GM21529 (cell line): ENCODE measurements around the gene ACVR1B.

Experiments used
- ATAC-seq: cut with Tn5 transposase; IDR thresholded peaks from one replicate; pipeline ENCODE4 v1.9.1; 2021; ENCODE audit not compliant: unreplicated experiment

Gene ACVR1B

DNA sequence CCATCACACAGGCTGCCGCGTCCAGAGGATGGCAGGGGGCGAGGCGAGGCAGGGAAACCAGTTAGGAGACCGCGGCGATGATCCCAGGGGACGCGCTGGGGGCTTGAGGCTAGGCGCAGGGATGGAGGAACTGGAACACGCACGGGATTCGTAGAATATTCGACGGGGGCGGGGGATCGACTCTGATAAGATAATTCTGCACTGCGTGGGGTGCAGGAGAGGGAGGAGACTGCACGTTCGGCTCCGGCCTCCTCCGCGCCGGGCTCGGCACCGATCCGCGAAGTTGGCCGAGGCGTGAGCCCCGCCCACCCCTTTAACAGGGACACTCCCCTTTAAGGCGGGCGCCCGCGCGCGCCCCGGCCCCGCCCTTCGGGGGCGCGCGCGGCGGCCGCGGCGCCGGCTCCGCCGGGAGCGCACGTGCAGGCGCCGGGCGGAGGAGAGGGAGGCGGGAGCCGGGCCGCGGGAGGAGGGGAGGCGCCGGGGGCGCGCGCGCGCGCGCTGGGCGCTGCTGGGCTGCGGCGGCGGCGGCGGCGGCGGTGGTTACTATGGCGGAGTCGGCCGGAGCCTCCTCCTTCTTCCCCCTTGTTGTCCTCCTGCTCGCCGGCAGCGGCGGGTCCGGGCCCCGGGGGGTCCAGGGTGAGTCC lies at the start of gene ACVR1B:
Gene ACVR1B, plus strand, starts transcription at position 501 of the 644 bp plus-strand sequence. Its CDS starts 45 bp downstream, at position 546.
- peak; percentile 84 for ATAC-seq

DNA sequence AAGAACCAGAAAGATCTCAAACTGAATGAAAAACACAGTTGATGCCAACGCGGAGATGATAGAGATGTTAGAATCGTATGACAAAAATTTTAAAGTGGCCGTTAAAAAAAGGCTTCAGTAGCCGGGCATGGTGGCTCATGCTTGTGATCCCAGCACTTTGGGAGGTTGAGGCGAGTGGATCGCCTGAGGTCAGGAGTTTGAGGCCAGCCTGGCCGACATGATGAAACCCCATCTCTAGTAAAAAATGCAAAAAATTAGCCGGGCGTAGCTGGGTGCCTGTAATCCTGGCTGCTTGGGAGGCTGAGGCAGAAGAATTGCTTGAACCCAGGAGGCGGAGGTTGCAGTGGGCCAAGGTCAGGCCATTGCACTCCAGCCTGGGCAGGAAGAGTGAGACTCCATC lies 49.6 kb upstream of the ACVR1B start:
- ATAC-seq = no peak

DNA sequence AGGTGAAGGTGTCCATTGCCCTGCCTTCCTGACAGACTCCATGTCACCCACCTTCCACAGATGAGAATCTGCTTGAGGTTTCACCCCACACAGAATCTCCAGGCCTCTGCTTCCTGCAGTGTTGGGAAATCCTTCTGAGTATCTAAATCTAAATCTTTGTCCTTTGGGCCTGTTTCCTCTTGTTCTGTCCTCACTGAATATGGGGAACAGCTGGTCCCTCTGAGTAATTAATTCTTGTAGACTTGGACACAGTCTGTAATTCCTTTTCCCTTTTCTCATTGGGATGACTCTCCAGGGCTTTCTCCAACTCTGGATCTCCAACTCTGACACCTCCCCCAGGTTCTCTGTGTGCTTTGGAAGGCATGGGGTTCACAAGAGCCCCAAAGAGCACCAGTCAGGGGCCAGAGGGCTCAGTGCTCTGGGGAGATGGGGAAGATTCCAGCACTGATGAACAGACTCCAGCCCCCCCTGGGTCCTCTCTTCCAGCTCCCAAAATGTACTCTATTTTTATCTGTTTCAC lies 46.5 kb upstream of the ACVR1B start:
- ATAC-seq = no peak

DNA sequence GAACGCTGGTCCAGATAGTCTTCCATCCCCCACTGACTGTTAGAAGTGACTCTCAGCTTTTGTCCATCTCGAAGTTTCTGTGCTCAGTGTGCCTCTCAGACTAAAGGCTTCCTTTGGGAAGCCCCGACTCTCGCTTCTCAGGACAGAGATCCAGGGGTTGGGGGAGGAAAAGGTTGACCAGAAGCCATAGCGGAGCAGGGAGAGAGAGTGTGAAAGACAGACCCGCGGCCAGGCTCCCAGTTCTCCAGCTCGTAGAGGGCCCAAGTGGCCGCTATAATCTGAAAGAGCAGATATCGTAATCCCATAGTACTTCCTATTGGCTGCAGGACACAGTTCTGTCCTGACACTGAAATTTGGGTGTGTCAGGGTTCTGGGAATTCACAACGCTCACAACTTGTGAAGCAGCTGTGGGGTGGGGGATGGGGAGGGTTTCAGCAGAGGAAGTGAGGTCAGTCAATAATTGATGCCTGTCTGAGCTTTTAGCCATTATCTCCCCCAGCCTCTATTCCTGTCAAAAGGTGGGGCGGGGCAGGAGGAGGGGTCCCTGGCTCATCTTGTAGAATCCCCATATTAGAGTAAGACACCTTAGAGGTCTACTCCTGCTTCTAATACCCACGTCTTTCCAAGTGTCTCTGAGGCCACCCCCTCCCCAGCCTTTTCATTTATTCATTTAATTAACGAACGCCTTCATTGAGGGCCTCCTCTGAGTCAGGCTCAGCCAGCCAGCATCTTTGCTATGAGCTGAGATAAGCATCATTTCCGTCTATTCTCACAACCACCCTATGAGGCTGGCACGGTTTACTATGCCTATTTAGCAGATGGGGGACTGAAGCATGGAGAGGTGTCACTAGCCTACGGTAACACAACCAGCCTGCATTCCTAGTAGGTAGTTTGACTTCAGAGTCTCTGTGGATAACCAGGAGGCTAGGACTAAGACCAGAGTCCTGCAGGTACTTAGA lies 45.7 kb upstream of the ACVR1B start:
- no peak for ATAC-seq

DNA sequence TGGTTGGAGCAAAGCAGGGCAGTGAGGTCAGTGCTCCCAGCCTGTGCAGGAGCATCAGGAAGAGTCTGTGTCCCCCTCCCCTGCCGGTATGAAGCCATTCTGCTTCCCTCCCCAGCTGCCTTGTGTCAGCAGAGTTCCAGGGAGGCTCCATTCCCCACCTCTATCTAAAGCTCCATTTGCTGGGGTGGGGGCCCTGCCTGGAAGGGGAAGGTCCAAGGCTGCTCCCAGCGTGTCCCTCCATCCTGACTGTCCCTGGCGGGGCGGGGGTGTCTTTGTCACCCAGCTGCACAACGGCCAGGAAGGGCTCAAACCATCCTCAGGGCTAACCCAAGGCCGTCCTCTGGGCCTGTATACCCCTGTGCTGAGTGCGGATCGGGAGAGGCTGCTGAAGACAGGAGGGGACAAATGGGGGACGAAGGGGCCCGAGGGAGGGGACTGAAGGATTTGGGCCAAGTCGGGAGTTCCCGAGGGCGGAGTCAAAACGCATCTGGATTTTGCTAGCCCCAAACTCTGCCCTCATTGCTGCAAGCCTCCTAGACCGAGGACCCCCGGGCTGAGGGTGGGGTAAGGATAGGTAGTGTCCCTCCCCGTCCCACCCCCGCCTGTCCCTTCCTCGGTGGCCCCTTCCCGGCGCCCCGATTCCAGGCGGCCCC lies 44.9 kb upstream of the ACVR1B start:
- no peak for ATAC-seq

- ATAC-seq = no peak
These were observed 44.2 kb upstream of the ACVR1B start, which contains the start of gene ACVRL1 for GRCh38 chr12:51907083-51907855. ACVRL1 (plus strand) TSS chr12:51907504; CDS start chr12:51912475, 4,971 bp downstream.

DNA sequence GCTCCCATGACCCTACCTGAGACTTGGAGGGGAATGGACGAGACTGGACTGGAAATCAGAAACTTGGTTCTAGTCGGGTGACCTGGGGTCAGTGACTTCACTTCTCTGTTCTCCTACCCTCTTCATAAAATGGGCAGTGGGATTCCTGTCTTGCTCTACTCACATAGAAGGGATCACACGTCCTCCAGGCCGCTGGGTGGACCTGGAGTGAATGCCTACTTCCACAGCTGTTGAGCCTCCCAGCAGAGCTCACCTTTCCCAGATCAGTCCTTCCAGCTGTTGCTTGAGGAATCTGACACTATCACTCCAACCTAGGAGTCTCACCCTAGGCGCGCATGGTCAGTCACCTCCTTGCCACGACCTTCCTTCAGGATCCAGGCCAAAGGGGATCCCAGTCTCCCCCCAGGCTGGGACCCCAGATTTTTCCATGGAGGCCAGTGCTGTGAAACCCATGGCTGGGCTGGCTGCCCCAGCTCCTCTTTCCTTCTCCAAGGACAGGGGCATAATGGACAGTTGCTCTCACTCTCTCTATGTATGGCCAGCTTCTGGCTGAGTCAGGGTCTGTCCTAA lies 43.6 kb upstream of the ACVR1B start:
- no peak for ATAC-seq

DNA sequence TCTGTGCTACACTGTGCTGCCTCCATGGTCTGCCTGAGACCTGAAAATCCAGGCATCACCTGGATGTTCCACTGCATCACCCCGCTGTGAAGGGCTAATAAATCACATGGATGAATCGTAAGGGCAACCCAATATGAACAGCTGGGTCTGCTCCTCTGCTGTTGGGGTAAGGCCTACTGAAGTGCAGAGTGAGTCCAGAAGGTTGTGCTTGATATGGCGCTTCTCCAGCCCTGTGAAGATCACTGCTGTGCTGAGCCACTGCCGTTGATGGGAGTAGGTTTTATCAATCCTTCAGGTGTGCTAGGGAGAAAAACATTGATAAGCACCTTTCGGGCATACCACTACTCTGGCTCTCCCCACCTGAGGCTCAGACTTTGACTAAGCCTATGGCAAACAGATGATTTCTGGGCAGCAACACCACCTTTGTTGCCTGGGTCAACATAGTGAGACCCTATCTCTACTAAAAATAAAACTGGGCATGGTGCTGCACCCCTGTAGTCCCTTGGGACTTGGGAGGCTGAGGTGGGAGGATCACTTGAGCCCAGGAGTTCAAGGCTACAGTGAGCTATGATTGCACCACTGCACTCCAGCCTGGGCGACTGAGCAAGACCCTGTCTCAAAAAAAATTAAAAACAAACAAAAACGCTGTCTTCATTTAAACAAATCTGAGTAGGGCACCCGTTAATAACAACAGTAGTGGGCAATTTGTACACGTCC lies 42.5 kb upstream of the ACVR1B start:
- no peak for ATAC-seq

DNA sequence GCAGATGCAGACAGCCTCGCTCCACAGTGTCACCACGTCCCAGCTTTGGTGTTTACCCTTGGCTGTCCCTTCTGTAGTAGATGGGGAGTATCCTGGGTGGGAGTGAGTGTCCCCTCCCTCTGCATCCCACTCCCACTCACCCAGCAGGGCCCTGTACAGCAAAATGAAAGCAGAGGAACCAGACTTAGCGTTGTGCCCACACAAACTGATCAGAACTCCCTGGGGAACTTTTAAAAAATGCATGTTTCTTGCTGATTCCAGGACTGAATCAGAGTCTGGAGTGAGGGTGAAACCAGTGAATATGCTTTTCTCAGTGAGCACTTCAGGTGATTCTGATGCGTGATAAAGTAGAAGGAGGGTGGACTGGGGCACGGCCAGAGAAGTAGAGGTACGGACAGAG lies 41.3 kb upstream of the ACVR1B start:
- no peak for ATAC-seq

DNA sequence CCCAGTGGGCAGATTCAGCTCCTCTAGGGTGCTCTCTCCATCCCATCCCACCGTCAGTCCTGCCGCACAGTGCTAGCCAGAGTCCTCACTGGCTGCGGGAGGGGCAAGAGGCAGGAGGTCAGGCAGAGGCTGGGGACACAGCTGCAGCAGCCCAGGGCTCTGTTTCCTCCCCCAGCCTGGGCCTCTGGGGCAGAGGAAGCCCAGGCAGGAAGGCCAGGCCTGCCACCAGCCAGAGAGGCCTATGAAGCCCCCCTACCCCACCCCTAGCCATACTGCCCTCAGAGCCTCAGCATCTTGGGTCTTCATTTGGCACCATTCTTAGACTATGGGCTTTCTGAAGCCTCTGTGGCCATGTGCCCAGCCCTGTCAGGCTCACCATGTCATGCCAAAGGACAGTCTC lies 40.8 kb upstream of the ACVR1B start:
- ATAC-seq = no peak

DNA sequence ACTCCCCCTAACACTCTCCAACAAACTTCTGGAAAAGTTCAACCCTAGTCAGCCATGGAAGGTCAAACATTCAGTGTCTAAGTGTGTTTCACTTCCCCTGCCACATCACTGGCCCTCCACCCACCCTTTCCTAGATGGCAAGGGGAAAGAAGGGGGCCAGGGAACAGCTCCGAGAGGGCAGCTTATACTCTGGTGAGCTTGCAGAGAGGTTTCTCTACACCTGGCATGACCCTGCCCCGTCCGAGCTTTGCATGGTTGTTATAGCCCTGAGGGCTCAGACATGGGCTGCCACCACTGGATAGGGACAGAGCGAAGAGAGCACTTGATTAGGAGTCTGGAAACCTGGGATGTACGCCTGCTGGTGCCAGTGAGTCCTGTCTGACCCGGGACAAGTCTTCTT lies 40.2 kb upstream of the ACVR1B start:
- no peak for ATAC-seq

DNA sequence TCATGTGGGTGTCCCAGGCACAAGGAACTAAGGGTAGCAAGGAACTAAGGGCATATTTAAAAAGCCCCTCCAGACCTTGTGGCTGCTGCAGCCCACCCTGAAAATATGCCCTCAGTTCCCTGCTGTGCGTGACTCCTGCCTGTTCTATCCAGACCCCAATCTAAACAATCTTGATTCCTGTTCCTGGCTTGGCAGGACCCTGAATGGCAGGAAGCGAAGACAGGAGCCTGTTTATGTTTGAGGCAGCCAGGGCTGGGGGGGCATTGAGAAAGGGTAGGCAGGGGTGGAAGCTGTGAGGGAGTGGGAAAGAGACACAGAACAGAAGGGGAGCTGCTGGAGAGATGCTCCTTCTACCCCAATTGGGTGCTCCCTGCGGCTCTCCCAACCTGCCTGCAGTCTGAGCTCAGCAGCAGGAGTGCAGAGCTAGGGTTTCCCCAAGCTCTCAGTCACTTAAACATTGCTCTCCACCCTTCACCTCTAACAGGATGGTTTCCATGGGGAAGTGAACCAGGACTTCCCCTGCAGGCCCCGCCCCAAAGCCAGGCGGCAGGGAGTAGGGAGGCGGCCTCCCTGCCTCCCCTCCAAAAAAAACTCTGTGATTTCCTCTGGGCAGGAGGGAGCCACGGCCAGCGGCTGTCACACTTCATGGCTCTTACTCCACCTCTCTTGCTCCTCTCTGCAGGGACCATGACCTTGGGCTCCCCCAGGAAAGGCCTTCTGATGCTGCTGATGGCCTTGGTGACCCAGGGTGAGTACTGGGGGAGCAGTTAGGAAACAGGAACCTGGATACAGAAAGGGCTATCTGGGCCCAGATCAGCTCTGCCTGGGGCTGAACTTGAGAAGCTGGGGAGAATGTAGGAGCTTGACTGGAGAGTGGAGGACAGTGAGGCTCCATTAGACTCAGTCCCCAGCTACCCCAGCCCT lies 39.4 kb upstream of the ACVR1B start:
- no peak for ATAC-seq

DNA sequence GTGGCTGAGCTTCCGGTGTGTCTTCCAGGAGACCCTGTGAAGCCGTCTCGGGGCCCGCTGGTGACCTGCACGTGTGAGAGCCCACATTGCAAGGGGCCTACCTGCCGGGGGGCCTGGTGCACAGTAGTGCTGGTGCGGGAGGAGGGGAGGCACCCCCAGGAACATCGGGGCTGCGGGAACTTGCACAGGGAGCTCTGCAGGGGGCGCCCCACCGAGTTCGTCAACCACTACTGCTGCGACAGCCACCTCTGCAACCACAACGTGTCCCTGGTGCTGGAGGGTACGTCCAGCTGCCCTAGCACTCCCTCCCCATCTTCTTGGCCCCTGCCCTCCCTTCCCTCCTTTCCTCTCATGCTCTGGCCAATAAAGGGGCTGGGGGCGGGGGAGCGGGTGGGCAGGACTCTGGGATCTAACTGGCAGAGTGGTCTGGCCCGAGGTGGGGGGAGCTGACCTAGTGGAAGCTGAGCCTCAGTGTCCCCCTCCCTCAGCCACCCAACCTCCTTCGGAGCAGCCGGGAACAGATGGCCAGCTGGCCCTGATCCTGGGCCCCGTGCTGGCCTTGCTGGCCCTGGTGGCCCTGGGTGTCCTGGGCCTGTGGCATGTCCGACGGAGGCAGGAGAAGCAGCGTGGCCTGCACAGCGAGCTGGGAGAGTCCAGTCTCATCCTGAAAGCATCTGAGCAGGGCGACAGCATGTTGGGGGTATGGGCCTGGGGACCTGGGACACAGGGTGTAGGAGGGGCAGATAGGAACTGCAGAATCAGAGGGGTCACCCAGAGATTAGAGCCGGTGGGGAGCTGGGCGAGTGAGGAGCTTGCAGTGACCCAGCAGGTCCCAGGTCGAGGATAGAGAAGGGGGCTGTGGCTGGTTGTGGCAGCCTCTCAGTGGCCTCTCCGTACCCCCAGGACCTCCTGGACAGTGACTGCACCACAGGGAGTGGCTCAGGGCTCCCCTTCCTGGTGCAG lies 38.1 kb upstream of the ACVR1B start:
- no peak for ATAC-seq

DNA sequence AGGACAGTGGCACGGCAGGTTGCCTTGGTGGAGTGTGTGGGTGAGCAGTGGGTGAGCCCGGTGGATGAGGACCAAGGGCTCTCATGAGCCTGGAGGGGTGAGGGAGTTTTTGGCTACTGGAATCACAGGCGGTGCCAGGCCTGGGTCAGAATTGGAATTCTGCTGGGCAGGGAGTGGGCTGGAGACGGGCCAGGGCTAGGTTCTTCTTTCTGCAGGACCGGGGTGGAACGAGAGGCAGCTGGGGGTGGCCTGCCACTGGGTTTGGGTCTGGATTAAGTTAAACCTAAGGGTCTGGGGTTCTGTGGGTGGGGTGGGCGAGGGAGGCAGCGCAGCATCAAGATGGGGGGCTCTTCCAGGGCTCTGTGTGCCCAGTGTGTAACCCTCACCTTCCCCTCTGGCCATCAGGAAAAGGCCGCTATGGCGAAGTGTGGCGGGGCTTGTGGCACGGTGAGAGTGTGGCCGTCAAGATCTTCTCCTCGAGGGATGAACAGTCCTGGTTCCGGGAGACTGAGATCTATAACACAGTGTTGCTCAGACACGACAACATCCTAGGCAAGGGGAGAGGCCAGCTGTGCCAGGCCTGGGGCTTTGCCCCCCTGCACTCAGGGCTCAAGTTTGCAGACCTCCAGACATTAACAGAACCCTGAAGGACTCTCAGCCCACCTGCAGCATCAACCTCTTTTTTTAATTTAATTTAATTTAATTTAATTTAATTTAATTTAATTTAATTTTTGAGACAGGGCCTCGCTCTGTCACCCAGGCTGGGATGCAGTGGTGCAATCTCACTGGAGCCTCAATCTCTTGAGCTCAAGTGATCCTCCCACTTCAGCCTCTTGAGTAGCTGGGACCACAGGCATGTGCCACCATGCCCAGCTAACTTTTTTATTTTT lies 37.2 kb upstream of the ACVR1B start:
- ATAC-seq = no peak

DNA sequence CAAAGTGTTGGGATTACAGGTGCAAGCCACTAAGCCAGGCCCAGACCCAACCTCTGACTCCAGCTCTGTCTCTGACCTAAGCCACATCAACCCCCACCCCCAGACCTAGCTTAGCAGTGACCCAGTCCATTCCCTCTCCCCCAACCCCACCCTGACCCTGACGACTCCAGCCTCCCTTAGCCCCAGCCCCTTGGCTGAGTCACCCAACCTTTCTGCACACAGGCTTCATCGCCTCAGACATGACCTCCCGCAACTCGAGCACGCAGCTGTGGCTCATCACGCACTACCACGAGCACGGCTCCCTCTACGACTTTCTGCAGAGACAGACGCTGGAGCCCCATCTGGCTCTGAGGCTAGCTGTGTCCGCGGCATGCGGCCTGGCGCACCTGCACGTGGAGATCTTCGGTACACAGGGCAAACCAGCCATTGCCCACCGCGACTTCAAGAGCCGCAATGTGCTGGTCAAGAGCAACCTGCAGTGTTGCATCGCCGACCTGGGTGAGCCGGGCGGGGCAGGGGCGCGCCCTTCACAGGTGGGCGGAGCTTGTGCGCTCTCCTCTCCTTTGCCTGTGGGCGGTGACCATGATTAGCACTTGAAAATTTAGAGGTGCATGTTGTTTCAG lies 36.4 kb upstream of the ACVR1B start:
- no peak for ATAC-seq

GRCh38 chr12:51915951-51916350 lies 35.5 kb upstream of the ACVR1B start:
- ATAC-seq = no peak
